Choroid plexus epithelial cell (primary cell): ENCODE measurements around the gene TGM1.
A peak's percentile ranks its signal among the peaks of the same experiment; 100 is the strongest.
"Not testable (repeated sequence)": the region's sequence is repeated elsewhere in the genome, so short reads cannot be mapped to it uniquely, and the experiment has no call there.

Experiments
- DNase-seq: peaks from one replicate; pipeline ENCODE4 v3.0.0-alpha.2; 2010; ENCODE audit warnings: low read depth
- H3K4me3 ChIP-seq: 2 replicates; pipeline ENCODE4 v1.5.1; 2011; ENCODE audit warnings: low read depth, mild to moderate bottlenecking, control low read depth, low read length, moderate library complexity
- CTCF ChIP-seq: conservative IDR thresholded peaks from 2 replicates; pipeline ENCODE4 v1.5.1; 2011; ENCODE audit warnings: low read depth, mild to moderate bottlenecking, control low read depth, inconsistent platforms, low read length, moderate library complexity

TGM1 gene

DNA sequence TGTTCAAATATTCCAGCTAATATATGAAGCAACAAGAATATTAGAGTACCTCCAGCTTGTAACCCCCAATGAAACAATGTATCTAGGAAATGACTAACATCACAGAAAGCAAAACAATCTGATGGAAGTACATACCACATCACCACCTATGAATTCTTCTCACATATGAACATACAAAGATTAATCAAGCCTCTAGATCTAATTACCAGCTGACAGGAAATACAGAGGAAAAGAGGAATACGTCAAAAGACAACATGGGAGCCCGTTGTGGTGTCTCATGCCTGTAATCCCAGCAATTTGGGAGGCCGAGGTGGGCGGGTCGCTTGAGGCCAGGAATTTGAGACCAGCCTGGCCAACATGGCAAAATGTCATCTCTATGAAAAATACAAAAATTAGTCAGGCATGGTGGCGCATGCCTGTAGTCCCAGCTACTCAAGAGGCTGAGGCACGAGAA lies 38.3 kb downstream of the TGM1 start:
- TF ChIP-seq CTCF: no peak
- peak; percentile 91 for DNase-seq
- no peak overlapping the region for H3K4me3 ChIP-seq

DNA sequence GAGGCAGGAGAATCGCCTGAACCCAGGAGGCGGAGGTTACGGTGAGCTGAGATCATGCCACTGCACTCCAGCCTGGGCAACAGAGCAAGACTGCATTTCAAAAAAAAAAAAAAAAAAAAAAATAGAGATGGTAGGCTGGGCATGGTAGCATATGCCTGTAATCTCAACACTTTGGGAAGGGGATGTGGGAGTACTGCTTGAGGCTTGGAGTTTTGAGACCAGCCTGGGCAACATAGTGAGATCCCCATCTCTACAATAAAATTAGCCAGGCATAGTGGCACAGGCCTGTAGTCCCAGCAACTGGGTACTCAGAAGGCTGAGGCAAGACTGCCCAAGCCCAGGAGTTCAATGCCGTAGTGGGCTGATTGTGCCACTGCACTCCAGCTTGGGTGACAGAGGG lies 40.0 kb downstream of the TGM1 start:
- H3K4me3 ChIP-seq, DNase-seq: not testable (repeated sequence)

DNA sequence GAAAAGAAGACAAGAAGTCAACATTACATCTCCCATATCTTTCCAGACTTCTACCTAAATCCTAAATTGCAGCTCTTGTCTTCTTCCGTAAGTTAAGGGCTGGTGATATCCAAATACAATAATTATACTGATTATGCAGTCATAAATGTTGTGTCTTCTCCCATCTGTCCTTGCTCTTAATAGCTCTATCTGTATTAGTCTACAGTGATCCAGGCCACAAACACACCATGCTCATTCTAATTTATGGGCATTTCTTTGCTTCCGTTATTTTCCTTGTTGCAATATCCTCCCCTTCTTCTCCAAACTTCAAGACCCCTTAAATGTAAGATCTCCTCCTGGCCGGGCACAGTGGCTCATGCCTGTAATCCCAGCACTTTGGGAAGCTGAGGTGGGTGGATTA lies 43.5 kb downstream of the TGM1 start:
- DNase-seq: no peak
- TF ChIP-seq CTCF: no peak
- H3K4me3 ChIP-seq: no peak overlapping the region

- no peak overlapping the region for H3K4me3 ChIP-seq
- no peak for TF ChIP-seq CTCF
- no peak for DNase-seq
Measured at GRCh38 chr14:24219080-24219479, 43.9 kb downstream of the TGM1 start.

GRCh38 chr14:24216876-24217275 lies 46.1 kb downstream of the TGM1 start:
- DNase-seq, H3K4me3 ChIP-seq: not testable (repeated sequence)

- no peak for TF ChIP-seq CTCF
- no peak for DNase-seq
- H3K4me3 ChIP-seq: peak overlapping the region; percentile 84
Measured at GRCh38 chr14:24216345-24216699, 46.7 kb downstream of the TGM1 start.

DNA sequence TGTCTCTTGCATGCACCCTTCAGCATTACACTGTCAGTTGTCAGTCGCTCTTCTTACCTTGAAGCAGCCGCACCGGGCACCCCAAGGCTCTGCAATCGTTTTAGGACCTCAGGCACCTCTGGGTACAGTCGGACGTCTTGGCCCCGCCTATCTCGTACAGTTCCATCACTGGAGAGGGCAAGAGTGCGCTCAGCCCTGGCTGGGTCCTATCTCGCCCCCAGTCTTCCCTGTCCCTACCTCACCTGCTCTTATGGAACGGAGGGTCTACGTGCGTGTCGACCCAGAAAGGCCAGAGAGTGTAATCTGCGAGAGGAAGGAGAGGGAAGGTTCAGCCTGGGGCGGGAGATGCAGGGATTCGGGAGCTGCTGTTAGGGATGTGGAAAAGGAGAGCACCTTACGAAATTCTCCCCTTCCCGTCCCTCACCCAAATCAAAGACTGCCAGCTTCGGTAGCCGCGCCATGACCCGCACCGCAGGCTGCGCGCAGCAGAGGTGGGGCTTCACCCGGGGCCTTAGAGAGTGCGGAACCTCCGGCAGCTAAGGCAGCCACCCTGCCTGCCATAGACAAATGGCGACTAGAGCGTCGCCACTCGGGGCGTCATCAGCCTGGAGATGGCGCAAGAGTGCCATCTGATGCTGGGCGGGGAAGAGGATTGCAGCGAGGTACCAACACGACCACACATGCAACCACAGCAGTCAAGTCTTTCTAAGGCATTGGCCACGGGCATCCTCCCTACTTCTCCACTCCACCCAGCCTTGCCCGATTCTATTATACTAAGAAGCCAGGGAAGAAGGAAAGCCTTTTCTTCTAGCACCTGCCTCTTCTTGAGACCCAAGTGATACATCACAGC lies 47.3 kb downstream of the TGM1 start, which contains the start of gene MDP1:
MDP1 (minus strand) TSS at position 572 of the 850 bp plus-strand sequence; CDS start at position 461, 111 bp downstream.
- TF ChIP-seq CTCF: peak; percentile 46
- DNase-seq: peak; percentile 85
- peak within 1 kb of the TSS; percentile 84 for H3K4me3 ChIP-seq
